ENCODE data around the gene GPC3. TPM values are rescaled to one million over a fixed set of nuclear protein-coding genes. Genes with fewer than 3 reads are reported as not detected.

Gene GPC3
- total and polyA plus RNA-seq, 5 donors from 2014 or later = 0.34 to 0.93 (median 0.44) TPM; not detected in 2

DNA sequence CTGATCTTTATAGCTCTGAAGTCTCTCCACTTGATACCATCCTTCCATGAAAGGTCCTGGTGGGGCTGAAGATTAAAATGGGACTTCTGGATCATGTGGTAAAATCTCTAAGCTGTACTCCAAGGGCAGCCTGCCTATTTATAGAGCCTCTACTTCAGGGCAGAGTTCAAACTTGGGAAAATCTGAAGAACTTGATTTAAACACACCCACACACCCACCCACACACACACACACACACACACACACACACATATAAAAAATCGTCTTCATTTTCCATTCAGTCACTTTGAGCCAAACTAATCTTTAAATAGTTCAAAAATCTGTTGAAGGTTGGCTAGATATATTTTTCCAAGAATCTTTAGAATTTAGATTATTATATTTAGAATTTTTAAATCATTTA is 335.2 kb downstream of the GPC3 start:
- H3K27ac Mint-ChIP-seq = no peak overlapping the region
- H3K9me3 Mint-ChIP-seq = no peaks in the 10 kb centered on the region
- H3K27me3 Mint-ChIP-seq = no peaks in the 10 kb centered on the region
- Histone ChIP-seq H3K27ac (ENCODE audit: insufficient read depth, low read length, poor library complexity, severe bottlenecking) (no peak overlapping the region), H3K27me3 (ENCODE audit: control insufficient read depth, insufficient read depth, low read length) (no peaks in the 10 kb centered on the region), H3K4me1 (ENCODE audit: control insufficient read depth, insufficient read depth, low read length, poor library complexity, severe bottlenecking) (no peaks in the 10 kb centered on the region), H3K4me3 (ENCODE audit: low read depth, low read length) (no peak overlapping the region), H3K36me3 (ENCODE audit: control insufficient read depth, insufficient read depth, low read length) (no peaks in the 10 kb centered on the region), H3K9me3 (ENCODE audit: control insufficient read depth in 2 of 2, low read length in 2 of 2) (no peaks in the 10 kb centered on the region)
- no peaks in the 10 kb centered on the region for H3K4me1 Mint-ChIP-seq
- no peaks in the 10 kb centered on the region for H3K36me3 Mint-ChIP-seq
- ATAC-seq (ENCODE audit: low read depth in 2 of 2) = no peak
- DNase-seq = no peak
- H3K4me3 Mint-ChIP-seq = no peak overlapping the region

DNA sequence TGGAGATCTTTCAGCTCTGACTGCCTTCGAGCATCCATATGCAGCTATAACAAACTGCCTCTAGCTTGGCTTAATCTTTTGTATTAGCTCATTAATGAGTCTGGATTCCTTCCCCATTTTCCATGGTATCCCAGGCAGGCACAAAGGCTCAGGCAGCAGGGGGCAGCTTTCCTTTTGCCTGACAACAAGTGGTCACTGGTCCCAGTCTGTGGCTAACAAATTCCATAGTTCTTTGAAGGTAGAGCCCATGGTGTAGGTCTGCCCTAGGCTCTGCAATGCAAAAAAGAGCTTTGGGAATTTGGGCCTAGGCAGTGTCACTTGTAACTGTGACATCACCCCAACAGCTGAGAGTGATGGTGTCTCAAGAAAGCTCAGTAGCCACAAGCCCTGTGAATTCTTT is 335.7 kb downstream of the GPC3 start:
- Mint-ChIP-seq H3K4me1 (no peaks in the 10 kb centered on the region), H3K9me3 (no peaks in the 10 kb centered on the region), H3K4me3 (no peak overlapping the region), H3K27me3 (no peaks in the 10 kb centered on the region), H3K27ac (no peak overlapping the region), H3K36me3 (no peaks in the 10 kb centered on the region)
- Histone ChIP-seq H3K36me3 (ENCODE audit: control insufficient read depth, insufficient read depth, low read length) (no peaks in the 10 kb centered on the region), H3K4me1 (ENCODE audit: control insufficient read depth, insufficient read depth, low read length, poor library complexity, severe bottlenecking) (no peaks in the 10 kb centered on the region), H3K9me3 (ENCODE audit: control insufficient read depth in 2 of 2, low read length in 2 of 2) (no peaks in the 10 kb centered on the region), H3K4me3 (ENCODE audit: low read depth, low read length) (no peak overlapping the region), H3K27ac (ENCODE audit: insufficient read depth, low read length, poor library complexity, severe bottlenecking) (no peak overlapping the region), H3K27me3 (ENCODE audit: control insufficient read depth, insufficient read depth, low read length) (no peaks in the 10 kb centered on the region)
- no peak for ATAC-seq (ENCODE audit: low read depth in 2 of 2)
- no peak for DNase-seq

DNA sequence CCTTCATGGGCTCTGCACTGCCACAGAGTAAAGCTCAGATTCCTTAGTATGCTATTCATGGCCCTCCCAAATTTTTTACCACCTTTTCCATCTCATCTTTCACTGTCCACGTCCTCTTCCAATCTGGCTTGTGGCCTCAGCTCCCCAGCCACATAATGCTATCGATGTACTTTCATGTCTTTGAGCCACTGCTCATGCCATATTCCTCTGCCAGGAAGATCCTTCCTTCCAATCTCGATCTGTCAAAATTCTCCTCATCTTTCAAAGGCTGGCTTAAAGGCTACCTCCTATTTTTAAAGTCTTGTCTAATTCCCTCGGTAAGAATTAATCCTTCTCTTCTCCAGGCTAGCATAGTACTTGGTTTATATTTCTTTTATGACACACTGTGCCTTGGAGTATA is 336.8 kb downstream of the GPC3 start:
- H3K27me3 Mint-ChIP-seq = no peaks in the 10 kb centered on the region
- no peaks in the 10 kb centered on the region for H3K4me1 Mint-ChIP-seq
- H3K27ac Mint-ChIP-seq = no peak overlapping the region
- H3K27me3 ChIP-seq (ENCODE audit: control insufficient read depth, insufficient read depth, low read length) = no peaks in the 10 kb centered on the region
- no peaks in the 10 kb centered on the region for H3K36me3 Mint-ChIP-seq
- no peaks in the 10 kb centered on the region for H3K4me1 ChIP-seq (ENCODE audit: control insufficient read depth, insufficient read depth, low read length, poor library complexity, severe bottlenecking)
- ATAC-seq (ENCODE audit: low read depth in 2 of 2) (no peak), DNase-seq (no peak)
- H3K4me3 ChIP-seq (ENCODE audit: low read depth, low read length) = no peak overlapping the region
- no peaks in the 10 kb centered on the region for H3K36me3 ChIP-seq (ENCODE audit: control insufficient read depth, insufficient read depth, low read length)
- no peaks in the 10 kb centered on the region for H3K9me3 ChIP-seq (ENCODE audit: control insufficient read depth in 2 of 2, low read length in 2 of 2)
- H3K9me3 Mint-ChIP-seq = no peaks in the 10 kb centered on the region
- no peak overlapping the region for H3K4me3 Mint-ChIP-seq
- no peak overlapping the region for H3K27ac ChIP-seq (ENCODE audit: insufficient read depth, low read length, poor library complexity, severe bottlenecking)

- no peaks in the 10 kb centered on the region for H3K4me1 Mint-ChIP-seq
- no peak for ATAC-seq (ENCODE audit: low read depth in 2 of 2)
Observed at GRCh38 chrX:133646719-133647116, 338.7 kb downstream of the GPC3 start.

GRCh38 chrX:133645977-133646718 is 339.2 kb downstream of the GPC3 start:
- Histone ChIP-seq H3K27me3 (ENCODE audit: control insufficient read depth, insufficient read depth, low read length) (no peaks in the 10 kb centered on the region), H3K4me1 (ENCODE audit: control insufficient read depth, insufficient read depth, low read length, poor library complexity, severe bottlenecking) (no peaks in the 10 kb centered on the region), H3K4me3 (ENCODE audit: low read depth, low read length) (no peak overlapping the region), H3K36me3 (ENCODE audit: control insufficient read depth, insufficient read depth, low read length) (no peaks in the 10 kb centered on the region), H3K27ac (ENCODE audit: insufficient read depth, low read length, poor library complexity, severe bottlenecking) (no peak overlapping the region), H3K9me3 (ENCODE audit: control insufficient read depth in 2 of 2, low read length in 2 of 2) (no peaks in the 10 kb centered on the region)
- no peaks in the 10 kb centered on the region for H3K36me3 Mint-ChIP-seq
- no peaks in the 10 kb centered on the region for H3K4me1 Mint-ChIP-seq
- no peak overlapping the region for H3K4me3 Mint-ChIP-seq
- ATAC-seq (ENCODE audit: low read depth in 2 of 2) (no peak), DNase-seq (no peak)
- H3K27me3 Mint-ChIP-seq = no peaks in the 10 kb centered on the region
- no peaks in the 10 kb centered on the region for H3K9me3 Mint-ChIP-seq
- H3K27ac Mint-ChIP-seq = no peak overlapping the region

More at GRCh38 chrX:133646719-133647116, 338.7 kb downstream of the GPC3 start:
- no peaks in the 10 kb centered on the region for H3K4me1 ChIP-seq (ENCODE audit: control insufficient read depth, insufficient read depth, low read length, poor library complexity, severe bottlenecking)
- no peak for DNase-seq
- H3K36me3 Mint-ChIP-seq = no peaks in the 10 kb centered on the region
- no peak overlapping the region for H3K4me3 Mint-ChIP-seq
- H3K27ac ChIP-seq (ENCODE audit: insufficient read depth, low read length, poor library complexity, severe bottlenecking) = no peak overlapping the region
- H3K9me3 Mint-ChIP-seq = no peaks in the 10 kb centered on the region
- no peaks in the 10 kb centered on the region for H3K36me3 ChIP-seq (ENCODE audit: control insufficient read depth, insufficient read depth, low read length)
- no peak overlapping the region for H3K4me3 ChIP-seq (ENCODE audit: low read depth, low read length)
- H3K27me3 Mint-ChIP-seq = no peaks in the 10 kb centered on the region
- H3K27me3 ChIP-seq (ENCODE audit: control insufficient read depth, insufficient read depth, low read length) = no peaks in the 10 kb centered on the region
- H3K9me3 ChIP-seq (ENCODE audit: control insufficient read depth in 2 of 2, low read length in 2 of 2) = no peaks in the 10 kb centered on the region
- no peak overlapping the region for H3K27ac Mint-ChIP-seq

DNA sequence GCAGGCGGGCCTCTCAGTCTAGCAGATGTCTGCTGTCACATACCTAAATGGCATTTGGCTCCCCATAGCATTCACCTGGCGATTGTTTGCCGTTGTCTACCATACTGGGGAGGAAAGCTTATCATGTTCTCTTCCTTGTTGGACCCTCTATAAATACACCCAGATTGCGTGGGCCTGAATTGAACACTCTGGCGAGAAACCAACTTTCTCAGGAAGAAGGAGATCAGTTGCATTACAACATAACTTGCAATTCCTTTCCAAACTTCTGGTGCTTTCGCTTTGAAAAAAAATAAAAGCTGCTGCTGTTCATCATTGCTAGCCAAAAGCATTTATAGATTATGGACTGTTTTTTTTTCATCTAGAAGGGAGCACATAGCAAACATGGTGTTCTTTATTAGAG is 340.1 kb downstream of the GPC3 start:
- no peaks in the 10 kb centered on the region for H3K27me3 ChIP-seq (ENCODE audit: control insufficient read depth, insufficient read depth, low read length)
- no peaks in the 10 kb centered on the region for H3K36me3 ChIP-seq (ENCODE audit: control insufficient read depth, insufficient read depth, low read length)
- Mint-ChIP-seq H3K4me3 (no peak overlapping the region), H3K27me3 (no peaks in the 10 kb centered on the region), H3K36me3 (no peaks in the 10 kb centered on the region), H3K4me1 (no peaks in the 10 kb centered on the region), H3K27ac (no peak overlapping the region), H3K9me3 (no peaks in the 10 kb centered on the region)
- no peaks in the 10 kb centered on the region for H3K9me3 ChIP-seq (ENCODE audit: control insufficient read depth in 2 of 2, low read length in 2 of 2)
- no peaks in the 10 kb centered on the region for H3K4me1 ChIP-seq (ENCODE audit: control insufficient read depth, insufficient read depth, low read length, poor library complexity, severe bottlenecking)
- H3K27ac ChIP-seq (ENCODE audit: insufficient read depth, low read length, poor library complexity, severe bottlenecking) = no peak overlapping the region
- no peak for DNase-seq
- ATAC-seq (ENCODE audit: low read depth in 2 of 2) = no peak
- no peak overlapping the region for H3K4me3 ChIP-seq (ENCODE audit: low read depth, low read length)

DNA sequence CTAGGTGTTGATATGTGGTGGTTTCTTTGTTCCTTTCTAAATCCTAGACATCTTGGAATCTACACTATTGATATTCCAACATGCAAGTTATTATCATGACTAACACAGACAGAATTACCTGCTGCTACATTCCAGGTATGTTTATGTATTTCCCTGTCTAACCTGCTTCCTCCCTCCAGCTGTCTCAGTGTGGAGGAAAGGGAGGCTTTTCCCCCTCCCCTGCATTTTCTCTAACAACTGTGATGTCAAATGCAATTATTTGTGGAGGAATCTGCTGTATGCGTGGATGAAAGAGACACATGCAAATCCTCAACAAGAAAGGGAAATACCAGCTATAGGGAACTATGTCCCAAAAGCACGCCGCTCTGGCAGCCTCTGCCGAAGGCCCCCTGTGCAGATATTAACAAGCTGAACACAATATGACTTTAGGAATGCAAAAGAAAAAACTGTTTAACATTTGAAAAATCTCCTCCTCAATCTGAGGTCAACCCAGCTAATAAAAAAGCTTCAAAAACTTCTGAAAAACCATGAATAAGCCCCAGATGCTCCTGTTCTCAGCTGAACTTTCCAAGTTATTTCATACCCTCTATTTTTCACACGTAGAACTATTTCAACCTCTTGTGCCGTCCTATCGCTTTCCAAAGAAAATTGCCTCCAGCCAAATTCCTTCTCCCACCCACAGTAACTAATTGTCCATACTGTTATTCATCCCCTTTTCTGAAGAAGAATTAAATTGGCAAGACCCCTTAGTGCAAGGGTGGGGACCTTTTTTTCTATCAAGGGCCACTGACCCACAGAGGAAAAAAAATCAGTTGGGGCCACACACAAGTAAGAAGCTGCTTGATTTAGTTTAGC is 345.0 kb downstream of the GPC3 start:
- H3K9me3 Mint-ChIP-seq = peaks cover 0 to 1% (median 0%) of the 10 kb centered on the region in 7 donors
- Histone ChIP-seq H3K36me3 (ENCODE audit: control insufficient read depth, insufficient read depth, low read length) (no peaks in the 10 kb centered on the region), H3K27me3 (ENCODE audit: control insufficient read depth, insufficient read depth, low read length) (no peaks in the 10 kb centered on the region), H3K9me3 (ENCODE audit: control insufficient read depth in 2 of 2, low read length in 2 of 2) (no peaks in the 10 kb centered on the region), H3K4me1 (ENCODE audit: control insufficient read depth, insufficient read depth, low read length, poor library complexity, severe bottlenecking) (no peaks in the 10 kb centered on the region), H3K4me3 (ENCODE audit: low read depth, low read length) (no peak overlapping the region), H3K27ac (ENCODE audit: insufficient read depth, low read length, poor library complexity, severe bottlenecking) (no peak overlapping the region)
- H3K4me3 Mint-ChIP-seq = no peak overlapping the region
- no peaks in the 10 kb centered on the region for H3K36me3 Mint-ChIP-seq
- H3K27me3 Mint-ChIP-seq = no peaks in the 10 kb centered on the region
- DNase-seq = no peak
- H3K4me1 Mint-ChIP-seq = no peaks in the 10 kb centered on the region
- H3K27ac Mint-ChIP-seq = no peak overlapping the region
- ATAC-seq (ENCODE audit: low read depth in 2 of 2) = no peak
